SJCRH30 (cell line): ENCODE data around the gene LOXL3. TPM values are rescaled to one million over a fixed set of nuclear protein-coding genes. Genes with fewer than 3 reads are reported as not detected.
A peak's percentile ranks its signal among the peaks of the same experiment; 100 is the strongest.

Source experiments
- DNase-seq, 2 experiments: peaks; one replicate each; pipeline ENCODE4 v3.0.0-alpha.2; 2015 to 2020
- H3K27ac ChIP-seq: fragments of 250-450 bp; sonication (Bioruptor Pico); 2 replicates; pipeline ENCODE4 v1.5.1; 2020; ENCODE audit warnings: mild to moderate bottlenecking, moderate library complexity
- H3K27me3 ChIP-seq: fragments of 250-450 bp; sonication (Bioruptor Pico); 2 replicates; pipeline ENCODE4 v1.5.1; 2020; ENCODE audit warnings: mild to moderate bottlenecking, moderate library complexity
- H3K36me3 ChIP-seq: fragments of 250-450 bp; sonication (Bioruptor Pico); 2 replicates; pipeline ENCODE4 v1.5.1; 2020; ENCODE audit warnings: mild to moderate bottlenecking, moderate library complexity
- H3K4me1 ChIP-seq: fragments of 250-450 bp; sonication (Bioruptor Pico); 2 replicates; pipeline ENCODE4 v1.5.1; 2020; ENCODE audit warnings: mild to moderate bottlenecking, moderate library complexity
- H3K4me3 ChIP-seq: fragments of 250-450 bp; sonication (Bioruptor Pico); 2 replicates; pipeline ENCODE4 v1.5.1; 2020; ENCODE audit warnings: mild to moderate bottlenecking, moderate library complexity
- H3K9me3 ChIP-seq: fragments of 250-450 bp; sonication (Bioruptor Pico); replicated peaks from 2 replicates; pipeline ENCODE4 v1.5.1; 2020; ENCODE audit warnings: mild to moderate bottlenecking, moderate library complexity
- total RNA-seq: library from RNA; depleted of rRNA; stranded (reverse); fragments of >200 nt; shearing (Covaris generic); gene quantifications from 2 replicates; pipeline ENCODE4 v1.2.3, GENCODE V29; 2014

Gene LOXL3
- total RNA-seq, 1 experiment from 2014 or later, result 19.0 TPM

DNA sequence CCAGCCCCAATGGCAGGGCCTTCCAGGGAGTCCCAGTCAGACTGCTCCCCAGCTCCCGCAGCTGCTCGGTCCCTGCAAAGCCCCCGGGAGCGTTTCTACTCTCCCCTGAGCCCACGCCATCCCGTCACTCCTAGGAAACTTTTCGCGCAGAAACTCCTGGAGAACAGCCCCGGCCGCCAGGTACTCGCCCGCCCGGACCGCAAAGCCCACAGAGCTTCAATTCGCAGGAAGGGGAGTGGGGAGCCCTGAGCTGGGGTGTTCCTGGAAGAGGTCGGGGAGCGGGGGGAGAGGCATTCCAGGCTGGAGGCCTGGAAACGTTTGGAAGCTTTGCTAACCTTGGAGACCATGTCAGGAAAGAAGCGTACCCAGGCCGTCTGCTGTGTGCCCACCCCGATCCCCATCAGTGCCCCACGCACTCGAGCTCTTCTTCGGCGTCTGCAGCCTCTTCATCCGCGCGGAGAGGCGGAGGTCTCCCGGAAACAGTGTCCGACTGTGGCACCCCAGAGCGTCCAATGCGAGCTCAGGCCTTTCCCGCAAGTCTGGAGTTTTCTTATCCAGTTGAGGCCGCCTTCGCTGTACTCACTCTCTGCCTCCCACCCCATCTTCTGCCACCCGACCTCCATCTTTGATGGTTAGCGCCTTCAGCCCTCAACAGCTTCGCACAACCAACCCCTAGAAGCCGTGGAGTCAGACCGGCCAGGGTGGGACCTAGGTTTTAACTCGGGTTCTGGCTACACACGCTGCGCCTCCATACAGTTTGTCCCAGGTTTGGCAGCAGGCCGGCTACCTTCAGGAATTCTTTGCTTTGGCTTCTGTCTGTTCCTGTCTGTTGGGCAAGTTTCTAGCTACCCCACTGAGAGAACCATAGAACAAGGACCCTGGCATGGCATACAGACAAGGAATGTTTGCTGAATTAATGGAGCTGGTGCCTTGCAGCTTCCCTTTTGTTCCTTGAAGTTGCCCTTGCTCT lies 50.0 kb downstream of the LOXL3 start:
- Histone ChIP-seq H3K36me3 (no peaks in the 10 kb centered on the region), H3K27me3 (no peaks in the 10 kb centered on the region), H3K27ac (peak overlapping the region; percentile 78), H3K4me1 (peaks cover 8% of the 10 kb centered on the region; the same call in 1 of the 2 replicates), H3K9me3 (no peaks in the 10 kb centered on the region), H3K4me3 (peak overlapping the region; percentile 64)
- no peak for DNase-seq

DNA sequence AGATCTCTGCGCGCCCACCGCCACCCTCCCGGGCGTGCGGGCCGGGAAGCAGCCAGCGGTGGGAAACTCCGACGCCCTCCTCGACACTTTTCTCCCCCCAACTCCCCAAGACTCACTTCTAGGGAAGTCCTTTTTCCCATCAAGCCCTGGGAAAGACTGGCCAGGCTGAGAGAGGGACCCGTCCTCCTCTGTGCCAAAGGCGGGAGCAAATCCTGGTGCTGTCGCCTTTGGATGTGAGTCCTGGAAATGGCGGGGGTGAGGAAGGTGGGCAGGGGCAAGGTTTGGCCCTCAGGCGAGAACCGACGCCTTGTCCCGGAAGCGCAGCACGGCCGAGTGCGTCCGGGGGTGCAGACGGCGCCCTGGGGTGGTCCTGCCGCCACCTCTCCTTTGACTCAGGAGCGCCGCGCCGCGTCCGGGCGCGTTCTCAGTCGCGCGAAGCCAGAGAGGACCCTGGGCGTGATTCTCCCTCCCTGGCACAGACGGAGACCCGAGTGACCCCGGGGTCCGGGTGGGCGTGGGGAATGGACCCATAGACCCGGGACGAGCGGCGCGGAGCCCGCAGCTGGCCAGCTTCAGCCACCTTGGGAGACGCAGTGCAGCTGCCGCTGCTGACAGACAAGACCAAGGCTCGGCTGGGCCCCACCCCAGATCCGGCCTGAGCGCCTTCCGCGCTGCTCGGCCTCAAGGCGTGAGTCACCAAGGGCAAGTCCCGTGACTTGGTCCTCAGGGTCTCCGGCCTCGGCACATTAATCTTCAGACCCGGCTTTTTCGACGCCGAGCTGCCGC lies 50.8 kb downstream of the LOXL3 start:
- DNase-seq, result peak; percentile 84 to 87
- no peaks in the 10 kb centered on the region for H3K27me3 ChIP-seq
- no peaks in the 10 kb centered on the region for H3K4me1 ChIP-seq
- peak overlapping the region; percentile 78 for H3K27ac ChIP-seq
- no peaks in the 10 kb centered on the region for H3K36me3 ChIP-seq
- H3K9me3 ChIP-seq, result no peaks in the 10 kb centered on the region
- H3K4me3 ChIP-seq, result peak overlapping the region; percentile 64

DNA sequence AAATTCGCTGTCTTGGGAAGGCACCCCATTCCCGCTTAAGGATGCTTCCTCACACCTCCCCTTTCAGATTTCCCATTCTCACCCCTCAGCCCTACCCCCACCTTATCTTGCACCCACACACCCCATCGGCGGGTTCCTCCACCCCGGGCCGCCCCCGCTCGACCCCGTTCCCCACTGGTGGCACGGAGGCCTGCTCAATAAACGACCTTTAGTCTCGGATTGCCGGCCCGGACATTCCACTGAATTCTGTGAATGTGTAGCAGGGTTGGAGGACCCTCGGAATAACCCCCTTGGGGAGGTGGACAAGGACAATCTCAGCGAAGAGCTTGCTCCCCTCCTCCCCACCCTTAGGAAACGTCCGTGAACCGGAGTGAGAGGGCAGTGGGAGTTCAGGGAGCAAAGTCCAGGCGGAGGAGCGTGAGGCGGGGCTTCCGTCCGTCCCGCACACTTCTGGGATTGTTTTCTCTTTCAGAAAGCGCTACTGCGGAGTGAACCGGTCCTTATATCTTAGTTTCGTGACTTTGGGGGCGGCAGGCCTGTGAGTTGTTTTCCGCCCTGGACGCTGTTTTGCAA lies 51.5 kb downstream of the LOXL3 start:
- Histone ChIP-seq H3K27me3 (no peaks in the 10 kb centered on the region), H3K9me3 (no peaks in the 10 kb centered on the region), H3K4me3 (peak overlapping the region; percentile 64), H3K4me1 (no peaks in the 10 kb centered on the region), H3K36me3 (no peaks in the 10 kb centered on the region), H3K27ac (peak overlapping the region; percentile 78)
- DNase-seq, result no peak

DNA sequence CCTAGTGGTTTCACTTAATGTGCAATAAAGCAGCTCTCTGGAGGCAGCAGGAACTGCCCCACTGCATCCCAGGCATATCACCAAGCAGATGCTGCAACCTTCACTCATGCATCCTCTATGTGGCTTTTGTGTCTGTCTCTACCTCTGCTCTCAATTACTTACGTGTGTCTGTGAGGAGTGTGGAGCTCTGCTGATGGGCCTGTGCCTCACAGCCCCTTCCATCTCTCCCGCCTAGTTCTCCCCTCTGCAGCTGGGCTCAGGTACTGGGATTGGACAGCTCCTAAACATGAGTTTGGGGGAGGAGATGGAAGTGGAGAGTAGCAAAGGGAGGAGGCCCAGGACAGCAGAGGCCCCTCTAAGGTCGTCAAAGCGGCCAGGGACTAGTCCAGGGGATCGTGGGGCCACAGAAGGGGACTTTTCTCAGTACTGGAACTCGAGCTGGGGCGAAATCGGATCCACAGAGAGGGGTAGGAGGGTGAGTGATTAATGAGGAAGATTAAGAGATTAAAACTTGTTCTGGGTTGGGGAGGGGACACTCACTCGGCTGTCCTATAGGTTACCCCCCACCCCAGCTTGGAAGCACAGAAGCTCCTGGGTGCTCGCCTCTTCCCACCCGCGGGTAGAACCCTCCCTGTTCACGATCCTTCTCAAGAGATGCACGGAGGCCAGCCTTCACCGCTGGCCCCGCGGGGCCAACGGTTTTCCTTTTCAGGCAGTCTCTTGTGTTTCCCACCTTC lies 52.2 kb downstream of the LOXL3 start:
- no peak overlapping the region for H3K27ac ChIP-seq
- no peaks in the 10 kb centered on the region for H3K4me1 ChIP-seq
- H3K27me3 ChIP-seq, result no peaks in the 10 kb centered on the region

DNA sequence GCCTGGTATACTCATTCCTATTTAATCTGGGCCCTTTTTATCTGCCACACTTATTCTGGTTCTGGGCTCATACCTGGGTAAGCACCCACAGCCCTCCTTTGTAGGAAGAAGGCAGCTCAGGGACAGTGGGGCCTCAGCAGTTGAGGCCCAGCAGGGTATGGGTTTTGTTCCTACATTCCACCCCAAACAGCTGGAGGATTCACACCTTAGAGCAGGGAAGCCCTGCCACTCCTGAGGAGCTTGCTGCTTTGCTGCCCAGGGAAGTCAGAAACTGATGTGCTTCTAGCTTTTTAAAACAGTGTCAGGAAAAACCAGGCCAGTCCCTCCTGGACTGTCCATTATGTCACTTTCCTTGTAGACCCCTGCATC lies 53.2 kb downstream of the LOXL3 start:
- Histone ChIP-seq H3K27ac (no peak overlapping the region), H3K4me3 (no peak overlapping the region), H3K27me3 (no peaks in the 10 kb centered on the region), H3K36me3 (no peaks in the 10 kb centered on the region), H3K4me1 (no peaks in the 10 kb centered on the region), H3K9me3 (no peaks in the 10 kb centered on the region)
- DNase-seq, result no peak

More for the DNA sequence above, 52.2 kb downstream of the LOXL3 start:
- no peak for DNase-seq
- H3K36me3 ChIP-seq, result no peaks in the 10 kb centered on the region
- no peak overlapping the region for H3K4me3 ChIP-seq
- no peaks in the 10 kb centered on the region for H3K9me3 ChIP-seq

DNA sequence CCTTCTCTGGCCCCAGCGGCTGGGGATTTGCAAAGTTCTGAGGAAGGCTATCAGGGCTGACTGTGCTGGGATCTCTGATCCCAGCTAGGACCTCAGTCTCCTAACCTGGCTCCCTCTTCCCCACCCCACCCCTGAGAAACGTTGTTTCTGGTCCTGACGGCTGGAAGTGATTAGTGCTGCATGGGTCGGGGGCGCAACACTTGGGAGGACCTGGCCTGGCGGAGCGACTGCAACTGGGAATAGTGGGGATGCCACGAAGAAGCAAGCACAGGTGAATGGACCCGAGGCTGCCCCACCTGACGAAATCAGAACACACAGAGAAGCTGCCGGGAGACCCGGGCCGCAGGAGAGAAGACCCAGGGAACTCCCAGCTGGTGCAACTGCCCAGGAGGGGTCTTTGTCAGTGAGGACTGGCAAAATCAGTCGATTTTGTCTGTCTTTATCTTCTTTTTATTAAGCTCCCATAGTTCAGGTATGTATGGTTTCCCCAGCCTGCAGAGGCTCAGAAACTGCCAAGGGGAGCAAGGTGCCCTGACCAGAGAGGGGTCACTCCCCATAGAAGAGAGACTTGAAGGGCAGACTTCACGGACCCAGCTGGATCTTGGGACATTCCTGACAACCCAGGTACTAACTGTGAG lies 53.7 kb downstream of the LOXL3 start:
- Histone ChIP-seq H3K9me3 (no peaks in the 10 kb centered on the region), H3K4me3 (no peak overlapping the region), H3K36me3 (no peaks in the 10 kb centered on the region), H3K4me1 (no peaks in the 10 kb centered on the region), H3K27me3 (no peaks in the 10 kb centered on the region), H3K27ac (no peak overlapping the region)
- DNase-seq, result no peak

DNA sequence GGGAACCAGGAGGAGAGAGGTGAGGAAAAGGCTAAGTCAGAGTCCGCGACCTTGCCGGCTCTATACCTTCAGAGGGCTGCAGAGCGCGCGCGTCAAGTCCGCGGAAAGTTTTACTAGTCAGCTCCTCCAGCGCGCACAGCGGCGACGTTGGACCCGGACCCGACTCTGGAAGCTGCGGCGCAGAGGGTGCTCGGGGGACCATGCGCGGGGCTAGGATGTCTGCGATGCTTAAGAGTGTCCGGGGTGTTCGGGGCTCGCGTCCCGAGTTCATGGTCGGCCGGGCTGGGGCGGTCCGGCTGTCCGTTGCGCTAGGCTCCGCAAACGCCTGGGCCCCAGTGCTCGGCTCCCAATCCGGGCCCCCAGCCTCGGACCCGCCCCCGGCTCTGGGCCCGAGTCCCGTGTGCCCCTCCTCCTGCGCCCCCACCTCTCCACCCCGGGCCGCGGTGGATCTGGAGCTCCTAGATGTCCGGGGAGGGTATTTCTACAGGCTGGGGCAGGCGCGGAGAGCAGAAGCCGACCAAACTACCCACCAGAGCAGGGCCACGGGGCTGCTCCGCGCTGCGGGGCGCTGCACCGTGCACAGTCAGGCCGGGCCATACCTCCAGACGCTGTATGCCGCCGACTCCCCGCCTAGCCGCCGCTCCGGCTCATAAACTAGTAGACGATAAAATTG lies 54.3 kb downstream of the LOXL3 start, which contains the start of gene LBX2:
Gene LBX2 (minus strand): TSS at position 337 of the 673 bp plus-strand sequence. CDS start 66 bp downstream, at position 271.
- H3K9me3 ChIP-seq, result no peaks in the 10 kb centered on the region
- H3K36me3 ChIP-seq, result peaks cover under 1% of the 10 kb centered on the region; the same call in 1 of the 2 replicates
- H3K4me3 ChIP-seq, result no peak within 1 kb of the TSS
- no peak within 1 kb of the TSS for H3K27ac ChIP-seq
- H3K4me1 ChIP-seq, result no peaks in the 10 kb centered on the region
- no peak for DNase-seq
- no peaks in the 10 kb centered on the region for H3K27me3 ChIP-seq

DNA sequence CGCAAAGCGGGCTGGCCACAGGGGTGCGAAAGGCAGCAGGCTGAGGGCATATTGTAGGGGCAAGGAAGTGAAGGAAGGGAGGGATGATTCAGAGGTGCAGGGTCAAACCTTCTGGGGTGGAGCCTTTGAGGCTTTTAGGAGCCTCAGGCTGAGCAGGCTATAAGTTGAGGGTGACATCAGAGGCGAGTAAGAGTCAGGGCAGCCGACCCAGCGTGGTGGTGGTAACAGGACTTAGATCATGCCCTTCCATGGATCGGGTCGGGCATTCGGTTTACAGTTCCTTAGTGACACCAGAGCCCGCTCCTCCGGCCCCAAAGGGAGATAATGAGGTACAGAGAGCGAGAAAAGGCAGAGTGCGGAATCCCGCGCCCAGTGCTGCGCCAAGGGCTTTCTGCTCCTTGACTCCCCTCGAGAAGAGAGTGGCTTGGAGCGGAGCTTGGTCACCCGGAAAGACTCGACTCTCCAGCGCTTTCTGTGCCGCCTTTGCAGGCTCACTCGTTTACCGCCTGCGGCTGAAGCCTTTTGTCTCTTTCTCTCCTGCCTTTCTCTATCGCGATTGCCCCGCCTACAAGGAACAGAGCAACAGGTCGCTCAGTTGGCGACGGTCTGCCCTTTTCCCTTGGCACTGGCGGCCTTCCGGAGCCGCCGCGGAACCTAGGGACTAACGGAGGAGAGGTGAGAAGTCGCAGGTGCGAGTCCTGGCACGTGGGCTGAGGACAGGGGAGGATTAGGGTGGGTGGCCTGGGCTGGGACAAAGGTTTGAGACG lies 55.1 kb downstream of the LOXL3 start:
- Histone ChIP-seq H3K4me1 (no peaks in the 10 kb centered on the region), H3K27me3 (no peaks in the 10 kb centered on the region), H3K36me3 (peaks cover 8% of the 10 kb centered on the region), H3K27ac (no peak overlapping the region), H3K4me3 (no peak overlapping the region), H3K9me3 (no peaks in the 10 kb centered on the region)
- no peak for DNase-seq

DNA sequence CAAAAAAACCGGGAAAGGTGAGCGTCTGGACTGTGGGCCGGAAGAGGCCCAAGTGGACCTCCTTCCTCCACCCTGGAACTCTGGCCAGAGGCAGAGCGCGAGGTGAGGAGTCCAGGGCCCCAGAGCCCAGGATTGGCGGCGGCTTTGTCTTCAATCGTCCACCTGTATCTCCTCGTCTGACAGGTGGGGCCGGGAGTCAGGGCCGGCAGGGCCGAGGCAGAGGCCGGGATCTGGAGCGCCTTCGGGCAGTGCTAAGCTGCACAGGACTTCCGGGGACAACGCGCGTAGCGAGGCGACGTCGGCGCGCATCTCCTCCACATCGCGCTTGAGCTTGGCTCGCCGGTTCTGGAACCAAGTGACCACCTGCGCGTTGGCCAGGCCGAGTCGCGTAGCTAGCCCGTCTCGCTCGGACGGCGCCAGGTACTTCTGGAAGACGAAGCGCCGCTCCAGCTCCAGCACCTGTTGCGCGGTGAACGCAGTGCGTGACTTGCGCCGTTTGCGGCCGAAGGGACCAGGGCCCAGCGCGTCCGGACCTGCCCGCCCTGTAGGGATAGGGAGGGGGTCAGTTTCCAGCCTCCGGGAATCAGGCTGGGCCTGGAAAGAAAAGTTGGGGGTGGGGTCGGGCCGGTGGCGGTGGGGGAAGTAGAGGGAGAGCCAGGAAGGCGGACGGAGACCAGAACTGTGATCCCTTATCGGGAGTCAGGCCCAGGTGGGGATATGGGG lies 55.8 kb downstream of the LOXL3 start:
- Histone ChIP-seq H3K4me1 (no peaks in the 10 kb centered on the region), H3K27ac (no peak overlapping the region), H3K27me3 (no peaks in the 10 kb centered on the region), H3K9me3 (no peaks in the 10 kb centered on the region), H3K4me3 (no peak overlapping the region), H3K36me3 (peaks cover 10% of the 10 kb centered on the region)
- no peak for DNase-seq

DNA sequence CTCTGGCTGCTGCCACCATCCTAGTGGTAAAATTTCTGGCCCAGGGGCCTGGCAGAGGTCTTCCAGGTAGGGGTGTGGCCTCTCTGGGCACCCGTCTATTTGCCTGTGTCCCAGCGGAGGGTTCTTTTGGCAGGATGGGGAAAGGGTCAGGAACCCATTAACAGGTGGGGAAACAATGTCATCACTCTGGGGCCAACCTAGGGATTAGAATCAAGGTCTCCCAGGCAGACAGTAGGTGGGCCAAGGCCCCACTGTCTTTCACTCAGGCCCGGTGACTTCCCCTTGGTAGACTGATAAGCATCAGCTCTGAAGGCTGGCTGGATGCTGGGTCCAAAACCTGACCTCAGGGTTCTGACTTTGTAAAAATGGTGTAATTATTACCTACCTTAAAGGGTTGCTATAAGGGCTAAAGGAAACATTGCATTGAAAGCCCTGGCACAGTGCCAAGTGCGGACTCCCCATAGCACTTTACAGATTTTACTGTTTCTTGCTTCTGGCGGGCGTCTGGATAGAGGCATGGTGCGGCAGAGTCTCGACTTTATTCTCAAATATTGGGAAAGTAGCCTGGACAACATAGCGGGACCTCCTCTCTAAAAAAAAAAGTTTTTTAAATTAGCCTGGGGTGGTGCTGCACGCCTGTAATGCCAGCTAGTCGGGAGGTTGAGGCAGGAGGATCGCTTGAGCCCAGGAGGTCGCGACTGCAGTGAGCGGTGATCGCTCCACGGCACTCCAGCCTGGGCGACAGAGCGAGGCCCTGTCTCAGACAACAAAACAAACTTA lies 56.6 kb downstream of the LOXL3 start:
- Histone ChIP-seq H3K9me3 (no peaks in the 10 kb centered on the region), H3K36me3 (peaks cover 12% of the 10 kb centered on the region), H3K27me3 (no peaks in the 10 kb centered on the region), H3K4me3 (no peak overlapping the region), H3K4me1 (no peaks in the 10 kb centered on the region), H3K27ac (no peak overlapping the region)
- DNase-seq, result no peak

DNA sequence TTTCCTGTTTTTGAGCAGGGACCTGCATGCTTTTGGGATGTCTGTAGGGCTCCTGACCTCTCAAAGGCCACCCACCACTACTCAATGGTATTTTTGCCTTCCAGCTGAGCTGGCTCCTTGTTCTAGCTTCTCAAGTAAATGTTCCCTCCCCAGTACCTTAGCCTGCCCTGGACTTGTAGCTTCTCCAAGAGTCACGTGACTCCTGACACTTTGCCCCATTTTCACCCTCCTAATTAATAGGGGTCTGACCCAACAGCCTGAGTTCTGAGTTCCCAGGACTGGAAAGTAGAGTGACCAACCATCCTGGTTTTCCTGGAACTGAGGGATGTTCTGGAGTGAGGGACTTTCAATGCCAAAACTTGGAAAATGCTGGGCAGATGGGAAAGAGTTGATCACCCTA lies 58.3 kb downstream of the LOXL3 start:
- no peaks in the 10 kb centered on the region for H3K4me1 ChIP-seq
- no peaks in the 10 kb centered on the region for H3K9me3 ChIP-seq
- H3K27me3 ChIP-seq, result no peaks in the 10 kb centered on the region
- no peak overlapping the region for H3K4me3 ChIP-seq
- H3K36me3 ChIP-seq, result peaks cover 28% of the 10 kb centered on the region
- H3K27ac ChIP-seq, result no peak overlapping the region
- DNase-seq, result no peak

DNA sequence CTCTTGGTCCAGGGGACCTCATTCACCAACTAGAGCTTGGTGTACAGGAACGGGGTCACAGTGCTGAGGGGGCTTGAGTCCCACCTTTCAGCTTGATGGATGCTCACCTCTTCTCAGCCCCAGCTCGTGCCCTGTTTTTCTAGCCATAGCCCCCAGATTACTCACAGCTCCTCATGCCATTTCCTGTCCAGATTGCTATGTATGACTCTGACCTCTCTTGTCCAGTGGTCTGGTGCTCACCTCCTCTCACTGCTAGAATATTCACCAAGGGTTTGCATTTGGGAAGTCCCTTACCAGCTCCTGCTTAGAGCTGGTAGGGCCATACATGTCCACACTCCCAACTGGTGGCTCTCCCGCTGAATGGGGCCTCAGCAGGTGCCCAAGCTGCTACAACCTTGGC lies 60.2 kb downstream of the LOXL3 start:
- Histone ChIP-seq H3K27me3 (no peaks in the 10 kb centered on the region), H3K4me3 (no peak overlapping the region), H3K4me1 (no peaks in the 10 kb centered on the region), H3K9me3 (no peaks in the 10 kb centered on the region), H3K36me3 (peaks cover 28% of the 10 kb centered on the region), H3K27ac (no peak overlapping the region)
- no peak for DNase-seq
